Measurements from ENCODE around the gene KLHL22.

Gene KLHL22

DNA sequence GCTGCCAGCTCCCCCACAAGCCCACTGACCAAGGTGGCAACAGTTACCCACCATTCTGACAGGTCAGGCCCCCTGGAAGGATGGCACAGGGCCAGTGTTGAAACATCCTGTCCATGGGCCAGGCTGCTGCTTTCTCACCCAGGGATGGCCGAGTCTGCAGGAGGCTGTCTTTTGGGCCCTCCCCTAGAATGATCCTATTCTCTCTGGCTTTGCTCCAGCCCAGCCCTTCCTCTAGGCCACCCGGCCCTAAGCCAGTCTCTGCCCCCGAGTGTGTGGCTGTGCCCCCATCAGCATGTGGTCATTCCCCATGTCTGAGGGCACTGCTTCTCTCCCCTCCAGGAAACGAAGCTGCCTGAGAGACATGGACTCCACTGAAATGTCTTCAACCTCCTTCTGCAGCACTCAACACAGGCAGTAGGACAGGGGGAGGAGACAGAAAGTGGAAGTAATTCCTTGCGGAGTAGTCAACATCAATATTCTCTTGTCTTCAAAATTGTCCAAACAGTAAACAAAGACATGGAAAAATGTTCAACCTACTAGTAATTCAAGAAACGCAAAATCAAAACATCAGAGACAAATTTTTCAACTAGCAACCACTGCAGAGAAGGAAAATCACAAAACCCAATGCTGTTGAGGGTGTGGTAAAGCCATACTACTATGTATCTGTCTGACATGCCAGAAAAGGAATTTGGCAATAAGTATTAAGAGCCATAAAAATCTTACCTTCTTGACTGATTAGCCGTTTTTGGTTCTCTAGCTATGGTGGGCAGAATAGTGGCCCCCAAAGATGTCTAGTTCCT, 52.9 kb downstream of the KLHL22 start:
- no peak for DNase-seq

DNA sequence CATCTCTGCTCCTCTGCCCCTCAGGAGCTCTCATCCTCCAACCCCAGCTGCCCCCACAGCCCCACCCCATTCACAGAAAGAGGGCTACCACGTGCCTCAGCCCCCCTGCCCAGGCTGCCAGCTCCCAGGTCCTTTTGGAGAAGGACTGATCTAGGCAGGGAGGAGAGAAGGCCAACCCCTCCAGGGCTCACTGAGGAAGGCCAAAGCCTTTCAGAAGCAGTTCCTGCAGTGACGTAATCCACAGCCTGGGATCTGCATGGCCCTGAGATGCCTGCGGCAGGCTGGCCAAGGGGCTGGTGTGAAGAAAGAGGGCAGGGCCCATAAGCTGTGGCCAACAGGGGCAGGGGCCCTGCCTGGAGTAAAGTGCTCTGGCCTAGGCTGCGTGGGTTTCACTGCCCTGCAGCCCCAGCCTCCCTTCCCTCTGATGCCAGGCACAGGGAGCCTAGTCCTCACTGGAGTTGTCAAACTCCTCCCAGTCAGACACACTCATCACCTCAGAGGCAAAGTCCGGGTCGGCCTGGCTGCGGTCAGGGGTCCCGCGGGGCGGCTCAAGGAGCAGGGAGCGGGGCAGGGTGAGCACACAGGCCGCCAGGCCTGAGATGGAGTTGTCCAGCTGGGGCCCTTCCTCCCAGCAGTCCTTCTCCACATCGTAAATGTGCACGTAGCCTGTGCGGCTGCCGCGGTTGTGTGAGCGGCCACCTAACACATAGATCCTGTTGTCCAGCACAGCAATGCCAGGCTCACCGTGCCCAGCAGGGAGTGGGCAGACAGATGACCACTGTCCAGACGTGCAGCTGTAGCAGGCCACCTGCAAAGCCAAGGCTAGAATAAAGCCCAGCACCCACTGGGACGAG, 53.7 kb downstream of the KLHL22 start:
- no peak for DNase-seq

DNA sequence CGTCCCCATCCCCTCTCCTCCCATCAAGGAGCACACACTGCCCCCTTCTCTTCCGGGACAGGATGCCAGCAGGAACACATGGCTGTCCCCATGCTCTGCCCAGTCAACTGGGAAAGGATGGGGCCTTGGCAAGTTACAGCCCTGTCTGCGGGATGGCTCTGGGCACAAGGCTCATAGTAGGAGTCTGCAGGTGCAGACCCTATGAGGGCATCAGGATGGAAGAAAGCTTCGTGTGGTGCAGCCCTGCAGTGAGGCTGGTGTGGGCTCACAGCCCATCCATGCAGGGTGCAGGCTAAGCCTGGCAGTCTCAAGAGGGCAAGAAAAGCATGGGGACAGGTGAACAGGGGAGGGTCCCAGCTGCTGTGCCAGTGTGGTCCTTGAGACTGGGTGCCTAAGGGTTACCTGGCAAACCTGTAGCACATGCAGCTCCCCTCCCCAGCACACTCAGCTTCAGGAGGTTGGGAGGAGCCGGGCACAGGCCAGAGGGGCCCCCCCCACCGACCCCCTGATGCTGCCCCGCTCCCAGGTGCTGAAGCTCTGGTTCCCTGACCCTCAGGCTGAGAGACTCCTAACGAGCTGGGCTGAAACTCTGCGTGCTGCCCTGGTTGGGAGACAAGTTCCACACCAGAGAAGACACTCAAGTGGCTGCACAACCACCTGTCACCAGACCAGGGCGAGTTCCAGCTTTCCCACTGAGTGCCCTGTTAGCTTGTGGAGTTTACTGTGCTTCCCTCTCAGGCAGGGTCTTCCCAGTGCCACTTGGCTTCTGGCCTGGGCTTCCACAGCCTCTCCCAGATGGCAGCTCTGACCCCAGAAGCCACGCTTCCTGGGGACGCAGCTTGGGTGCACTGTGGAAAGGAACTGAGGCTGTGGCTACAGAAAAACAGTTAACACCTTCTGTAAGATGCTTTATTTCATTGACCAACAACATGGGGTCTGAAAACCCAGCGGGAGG, 54.7 kb downstream of the KLHL22 start:
- no peak for DNase-seq

DNA sequence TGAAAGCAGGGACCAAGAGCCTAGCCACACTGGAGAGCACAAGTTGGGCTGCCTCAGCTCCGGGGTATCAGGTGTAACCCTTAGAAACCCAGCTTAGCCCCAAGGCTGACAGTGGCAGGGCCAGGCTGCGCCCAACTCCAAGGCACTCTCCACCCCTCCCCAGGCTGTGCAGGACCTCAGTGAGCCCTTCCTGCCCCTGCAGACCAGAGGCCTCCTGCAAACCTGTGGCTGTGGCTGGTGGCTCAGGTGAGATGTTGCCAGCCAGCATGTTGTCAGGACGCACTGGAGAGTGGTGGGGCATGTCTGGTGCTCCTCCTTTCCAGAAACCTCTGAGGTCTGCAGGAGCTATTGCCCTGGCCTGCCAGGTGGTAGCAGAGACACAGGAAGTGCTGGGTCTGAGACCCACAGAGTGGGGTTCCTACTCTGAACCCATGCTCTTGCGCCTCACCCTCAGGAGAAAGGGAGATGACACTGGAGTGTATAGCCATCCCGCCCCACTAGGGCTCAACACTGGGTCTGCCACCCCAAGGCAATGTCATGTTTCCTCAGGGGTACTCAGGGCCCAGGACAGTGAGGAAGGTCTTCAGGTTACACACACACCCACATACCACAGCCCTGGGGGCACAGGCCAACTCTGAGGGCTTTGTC, 55.5 kb downstream of the KLHL22 start:
- no peak for DNase-seq

DNA sequence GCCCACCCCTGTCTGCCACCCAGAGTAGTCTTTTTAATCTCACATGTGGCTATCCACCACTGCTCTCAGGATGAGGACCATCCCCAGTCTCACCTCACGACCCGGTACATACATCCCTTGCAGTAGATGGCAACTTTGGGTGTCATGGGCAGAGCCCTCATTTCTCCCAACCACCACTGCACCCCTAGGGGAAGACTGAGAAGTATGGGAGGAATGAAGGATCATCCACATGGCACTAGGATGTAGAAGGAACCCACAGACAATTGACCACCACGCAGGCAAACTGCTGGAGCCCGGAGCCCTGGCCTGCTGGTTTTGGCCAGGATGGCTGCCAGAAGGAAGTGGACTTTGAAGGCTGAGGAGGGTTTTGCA, 56.1 kb downstream of the KLHL22 start:
- DNase-seq = no peak

DNA sequence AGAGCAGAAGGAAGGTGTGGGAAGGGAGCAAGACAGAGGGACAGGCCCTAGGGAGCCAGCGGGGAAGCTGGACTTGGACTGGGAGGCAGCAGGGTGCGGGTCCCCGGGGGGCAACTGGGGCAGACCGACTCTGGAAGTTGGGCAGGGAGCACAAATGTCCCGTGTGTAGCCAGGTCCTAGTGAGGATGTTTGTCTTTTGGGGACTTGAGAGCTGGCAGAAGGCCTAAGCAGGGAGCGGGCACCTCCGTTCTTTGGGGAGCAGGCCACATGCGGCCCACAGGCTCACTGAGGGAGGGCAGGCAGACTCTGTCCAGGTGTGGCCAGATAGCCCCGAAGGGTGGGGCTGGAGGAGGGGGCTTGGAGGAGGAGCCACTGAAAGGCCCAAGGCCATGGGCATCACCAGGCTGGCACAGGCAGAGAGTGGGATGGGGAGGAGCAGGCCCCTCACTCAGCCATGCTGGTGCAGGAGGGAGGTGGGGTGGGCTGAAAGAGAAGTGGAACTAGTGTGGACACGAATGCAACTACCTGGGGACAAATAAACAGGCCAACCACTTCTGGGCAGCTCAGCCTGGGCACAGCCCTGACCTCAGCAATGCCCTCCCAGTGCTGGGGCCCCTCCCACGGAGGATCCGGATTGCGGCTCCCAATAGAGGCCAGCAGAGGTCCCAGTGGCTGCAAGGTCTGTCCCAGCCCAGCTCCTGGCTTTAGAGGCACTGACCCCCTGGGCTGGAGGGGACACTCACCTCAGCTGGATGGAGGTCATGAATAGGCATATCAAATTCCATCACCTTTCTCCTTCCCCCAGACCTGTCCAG, 56.7 kb downstream of the KLHL22 start:
- DNase-seq = no peak

DNA sequence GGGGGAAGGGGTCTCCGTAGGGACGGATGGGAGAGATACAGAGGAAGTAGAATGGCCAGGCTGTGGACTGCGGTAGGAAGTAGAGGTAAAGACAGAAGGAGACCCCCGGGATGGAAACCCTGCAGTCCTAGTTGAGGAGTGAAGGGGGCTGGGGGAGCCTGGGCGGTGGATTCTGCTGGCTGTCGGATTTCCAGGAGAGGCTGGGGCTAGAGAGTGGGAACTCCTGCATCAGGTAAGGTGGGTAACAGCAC, 57.2 kb downstream of the KLHL22 start:
- no peak for DNase-seq

DNA sequence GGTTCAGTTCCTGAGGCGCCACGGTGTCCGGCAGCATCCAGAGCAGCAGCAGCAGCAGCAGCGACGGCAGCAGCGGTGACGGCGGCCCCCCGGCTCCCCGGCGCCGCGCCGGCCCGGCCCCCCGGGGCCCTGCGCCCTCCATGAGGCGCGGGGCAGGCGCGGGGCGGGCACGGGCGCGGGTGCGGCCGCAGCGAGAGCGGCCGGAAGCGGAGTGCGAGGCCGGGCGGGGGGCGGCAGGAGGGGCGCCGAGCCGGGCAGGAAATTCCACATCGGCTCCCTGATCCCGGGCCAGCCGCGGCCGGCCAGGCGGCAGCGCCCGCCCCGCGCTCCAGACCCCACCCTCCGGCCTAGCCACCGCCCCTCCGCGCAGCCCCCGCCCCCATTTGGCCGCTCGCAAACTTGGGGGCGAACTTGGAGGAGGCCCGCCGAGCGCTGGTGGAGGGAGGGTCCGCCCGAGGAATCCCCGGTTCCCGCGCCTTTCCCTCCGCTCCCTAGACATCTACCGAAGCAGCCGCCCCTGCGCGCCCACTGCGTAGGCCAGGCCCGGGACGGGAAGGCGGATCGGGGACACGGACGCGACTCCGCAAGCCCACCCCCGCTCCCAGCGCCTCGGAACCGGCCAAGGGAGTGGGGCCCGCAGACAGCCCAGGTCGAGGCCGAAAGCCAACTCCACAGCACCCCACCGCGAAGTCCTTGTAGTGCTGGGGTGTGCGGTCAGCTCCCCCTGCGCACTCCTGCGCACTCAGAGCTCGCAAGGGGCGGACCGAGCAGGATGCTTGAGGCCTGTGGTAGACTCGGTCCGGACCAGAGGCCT, 57.8 kb downstream of the KLHL22 start, which contains the start of gene SCARF2:
Gene SCARF2 (minus strand): TSS at position 213 of the 814 bp plus-strand sequence. CDS start 71 bp downstream, at position 142.
- no peak for DNase-seq

DNA sequence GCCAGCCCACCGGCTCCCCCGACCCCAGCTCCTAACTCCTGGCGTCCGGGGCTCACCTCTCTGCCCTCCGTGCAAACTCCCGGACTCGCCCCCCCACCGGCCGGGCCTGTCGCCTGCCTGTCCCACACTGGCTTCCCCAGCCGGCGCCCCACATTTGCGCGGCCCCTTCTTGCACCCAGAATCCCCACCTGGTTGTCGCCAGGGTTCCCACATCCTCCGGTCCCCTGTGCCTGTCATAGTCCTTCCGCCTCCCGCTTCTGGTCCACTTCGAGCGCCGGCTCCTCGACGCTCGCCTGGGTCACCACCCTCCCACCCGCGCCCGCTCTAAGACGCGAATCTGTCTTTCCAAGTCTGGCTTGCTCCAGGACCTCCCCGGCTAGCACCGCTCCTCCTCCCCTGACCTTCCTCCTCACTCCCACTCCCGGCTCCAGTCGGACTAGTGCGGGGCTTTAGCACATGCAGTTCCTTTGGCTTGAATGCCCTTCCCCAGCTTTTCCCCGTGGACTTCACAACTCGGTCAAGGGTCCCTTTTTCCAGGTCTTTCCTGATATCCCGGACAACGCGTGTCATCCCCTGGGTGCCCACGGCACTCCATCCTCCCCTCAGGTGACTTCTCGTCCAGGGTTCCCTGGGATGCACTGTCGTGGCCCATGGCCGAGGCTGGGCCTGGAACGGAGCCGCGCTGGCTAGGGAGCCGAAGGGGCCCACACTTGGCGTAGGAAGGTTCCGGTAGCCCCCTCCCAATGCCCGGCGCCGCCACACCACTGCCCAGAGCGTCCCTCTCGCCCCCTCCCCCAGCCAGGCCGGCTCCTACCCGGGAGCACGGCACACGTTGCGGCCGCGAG, 58.6 kb downstream of the KLHL22 start:
- DNase-seq = no peak

DNA sequence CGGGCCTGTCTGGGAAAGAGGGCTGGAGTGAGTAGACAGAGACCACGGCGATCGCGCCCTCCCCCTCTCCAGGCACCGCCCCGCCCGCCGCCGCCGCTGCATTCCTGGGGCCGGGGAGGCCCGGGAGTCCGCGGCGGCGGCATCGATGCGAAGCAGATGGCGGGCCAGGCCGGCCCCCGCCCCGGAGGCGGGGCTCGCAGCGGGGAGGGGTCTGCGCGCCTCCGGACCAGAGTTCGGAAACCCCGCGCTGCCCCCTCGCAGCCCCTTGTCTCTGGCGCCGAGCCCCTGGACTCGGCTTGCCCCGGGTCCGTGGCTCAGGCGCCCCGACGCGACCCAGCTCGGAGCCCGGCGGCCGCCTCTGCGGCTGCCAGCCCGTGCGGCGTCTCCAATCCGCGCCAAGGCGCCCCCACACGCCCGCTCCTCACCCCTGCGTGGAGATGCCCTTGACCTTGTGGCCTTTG, 59.3 kb downstream of the KLHL22 start:
- no peak for DNase-seq

DNA sequence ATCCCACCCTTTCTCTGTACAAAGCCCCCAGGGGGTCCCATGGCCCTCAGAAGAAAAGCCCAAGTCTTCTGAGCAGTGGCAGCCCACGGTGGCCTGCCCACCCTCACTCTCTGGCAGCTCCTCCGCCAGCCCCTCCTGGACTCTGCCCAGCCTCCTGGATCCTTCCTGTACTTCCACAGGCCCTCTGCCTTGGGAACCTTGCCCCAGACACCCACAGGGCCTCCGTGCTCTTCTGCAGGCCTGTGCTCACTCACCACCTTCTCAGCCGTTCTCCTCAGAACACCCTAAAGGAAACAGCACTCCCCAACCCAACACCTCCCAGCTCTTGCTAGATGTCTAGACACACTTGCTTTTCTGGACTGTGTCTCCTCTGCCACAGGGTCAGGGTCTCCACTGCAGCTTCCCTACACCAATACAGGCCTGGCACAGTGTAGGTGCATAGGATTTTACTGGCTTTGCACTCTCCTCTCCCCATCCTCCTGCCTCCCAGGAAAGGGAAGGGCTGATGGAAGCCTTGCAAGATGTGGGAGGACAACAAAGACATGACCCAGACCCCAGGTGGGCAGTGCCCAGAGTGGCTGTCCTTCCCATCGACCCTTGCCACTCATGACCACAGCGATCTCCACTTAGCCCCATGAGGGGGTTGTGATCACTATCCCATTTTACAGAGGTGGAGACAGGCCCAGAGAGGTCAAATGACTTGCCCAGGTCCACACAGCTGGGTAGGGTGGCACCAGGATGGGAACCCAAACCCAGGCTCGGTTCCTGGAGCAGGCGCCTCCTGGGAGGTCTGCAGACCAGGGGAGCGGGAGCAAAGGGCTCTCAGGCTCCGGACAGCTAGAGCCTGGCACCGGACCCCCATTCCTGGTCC, 59.9 kb downstream of the KLHL22 start:
- no peak for DNase-seq

DNA sequence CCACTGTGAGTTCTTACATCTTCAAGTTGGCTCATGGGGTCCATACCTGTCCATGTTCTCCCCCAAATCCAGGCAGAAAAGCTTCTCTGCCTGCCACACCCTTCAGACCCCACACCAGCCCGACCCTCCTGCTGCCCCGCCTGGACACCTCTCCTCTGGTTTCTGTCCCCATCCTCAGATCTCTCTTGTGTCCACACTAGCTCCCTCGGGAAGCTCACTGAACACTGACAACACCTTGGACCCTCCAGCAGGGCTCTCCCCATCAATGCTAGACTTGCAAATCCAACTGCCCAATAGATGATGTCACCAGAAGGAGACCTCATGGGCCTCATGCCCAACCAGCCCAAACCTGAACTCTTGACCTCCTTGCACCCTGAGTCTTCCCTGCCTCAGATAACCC, 60.8 kb downstream of the KLHL22 start:
- DNase-seq = no peak

DNA sequence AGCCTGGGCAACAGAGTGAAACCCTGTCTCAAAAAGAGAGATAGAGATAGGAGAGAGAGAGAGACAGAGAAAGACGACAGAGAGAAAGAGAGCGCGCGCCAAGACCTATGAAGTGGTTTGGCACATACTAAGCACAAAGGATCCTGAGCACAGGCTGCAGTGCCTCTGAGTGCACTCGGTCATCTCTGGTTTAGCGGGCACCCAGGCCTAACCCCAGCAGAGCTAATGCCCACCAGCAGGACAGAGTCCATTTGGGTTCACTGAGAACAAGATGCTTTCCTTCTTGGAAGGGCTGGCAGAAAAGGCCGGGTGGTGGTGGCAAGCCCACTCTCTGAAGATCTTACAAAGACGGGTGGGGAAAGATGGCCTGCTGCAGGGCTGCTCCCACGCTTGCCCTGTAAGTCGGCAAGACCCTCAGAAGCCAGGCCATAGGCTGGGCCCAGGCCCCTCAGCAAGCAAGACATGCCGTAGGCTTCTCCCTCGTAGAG, 61.3 kb downstream of the KLHL22 start:
- DNase-seq = no peak

DNA sequence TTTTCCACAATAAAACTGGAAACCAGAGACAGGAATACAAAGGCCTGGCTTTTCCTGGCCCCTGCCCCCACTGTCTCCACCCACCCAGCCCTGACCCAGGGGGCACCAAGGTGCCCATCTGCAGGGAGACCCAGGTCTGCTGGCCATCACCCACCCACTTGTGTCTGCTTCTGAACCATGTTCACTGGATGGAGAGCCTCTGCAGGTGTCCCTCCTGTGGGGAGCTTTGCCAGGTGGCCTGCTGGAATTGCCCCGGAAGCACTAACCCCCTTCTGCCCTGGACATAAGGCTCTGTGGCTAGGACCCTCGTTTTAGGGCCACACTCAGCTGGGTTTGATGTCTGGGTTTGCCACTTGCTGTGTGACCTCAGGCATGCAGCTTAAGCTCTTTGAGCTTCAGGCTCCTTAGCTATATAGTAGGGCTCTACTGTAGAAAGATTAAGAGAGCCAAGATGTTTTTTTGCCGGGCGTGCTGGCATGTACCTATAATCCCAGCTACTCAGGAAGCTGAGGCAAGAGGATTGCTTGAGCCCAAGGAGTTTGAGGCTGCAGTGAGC, 61.8 kb downstream of the KLHL22 start:
- DNase-seq = no peak

DNA sequence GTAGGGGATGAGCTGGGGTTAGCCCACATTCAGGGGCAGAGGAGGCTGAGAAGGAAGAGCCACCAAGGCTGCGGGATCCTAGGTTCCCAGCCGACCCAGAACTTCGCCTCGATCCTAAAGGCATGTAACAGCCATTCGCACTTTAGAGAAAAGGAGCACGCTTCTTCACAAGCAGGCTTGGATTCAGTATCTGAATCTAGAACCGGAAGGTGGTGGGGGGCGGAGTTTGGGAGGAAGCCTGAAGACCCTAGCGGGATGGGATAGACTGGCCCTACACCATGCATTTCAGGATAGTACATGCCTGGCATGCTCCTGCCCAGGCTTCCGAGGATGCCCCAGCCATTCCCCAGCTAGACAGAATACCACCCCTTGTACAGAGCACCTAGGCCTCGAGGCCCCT, 62.4 kb downstream of the KLHL22 start:
- no peak for DNase-seq

DNA sequence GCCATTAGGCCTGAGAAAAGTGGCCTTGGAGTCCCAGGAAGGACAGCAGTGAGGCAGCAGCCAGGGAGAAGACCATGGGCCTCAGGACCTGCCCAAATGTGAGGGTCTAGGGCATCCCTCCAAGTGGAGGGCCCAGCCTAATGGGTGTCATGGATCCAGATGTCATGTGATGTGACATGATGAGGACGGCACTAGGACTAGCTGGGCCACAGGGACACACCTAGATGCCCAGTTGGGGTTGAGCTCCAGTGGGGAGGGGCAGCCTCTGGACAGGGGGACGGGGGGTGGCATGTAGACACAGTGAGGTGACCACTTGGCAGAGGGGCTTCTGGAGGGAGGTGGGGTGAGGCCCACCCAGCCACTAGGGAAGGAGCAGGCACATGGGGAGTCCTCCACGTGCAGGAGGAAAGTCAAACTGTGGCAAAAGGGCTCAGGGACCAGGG, 63.3 kb downstream of the KLHL22 start:
- DNase-seq = no peak

DNA sequence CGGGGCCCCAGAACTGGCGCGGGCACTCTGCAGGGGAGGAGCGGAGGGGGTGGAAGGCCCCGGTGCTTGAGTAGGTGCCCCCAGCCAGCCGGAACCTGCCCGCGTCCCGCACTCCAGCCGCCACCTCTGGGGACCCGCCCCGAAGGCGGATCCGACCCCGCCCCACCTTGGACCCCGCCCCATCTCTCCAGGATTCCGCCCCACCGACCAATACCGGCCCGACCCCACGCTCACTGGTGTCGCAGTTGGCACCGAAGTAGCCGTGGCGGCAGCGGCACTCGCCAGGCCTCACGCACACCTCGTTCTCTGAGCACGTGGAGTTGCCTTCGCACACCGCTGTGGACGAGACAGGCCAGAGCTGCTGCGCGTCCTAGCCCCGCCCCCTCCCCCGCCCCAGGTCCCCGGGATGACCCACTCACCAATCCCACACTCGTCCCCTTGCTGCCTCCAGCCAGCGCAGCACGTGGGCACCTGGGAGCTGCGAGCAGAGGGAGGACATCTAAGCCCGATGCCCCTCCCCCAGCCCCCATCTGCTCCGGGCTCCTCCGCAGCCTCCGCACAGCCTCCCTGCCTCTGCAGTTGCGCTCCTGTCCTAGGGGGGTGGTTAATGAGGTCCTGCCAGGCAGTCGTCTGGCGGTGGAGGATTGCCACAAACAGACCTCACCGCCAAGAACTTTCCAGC, 63.9 kb downstream of the KLHL22 start:
- DNase-seq = no peak
